ENCODE results near the gene NLRP6.

- TF ChIP-seq CTCF (IDR thresholded peaks at IDR 0.05) (no peak), POLR2AphosphoS5 (IDR thresholded peaks at IDR 0.05) (no peak), POLR2A (IDR thresholded peaks at IDR 0.05) (no peak)
These were observed 11.3 kb upstream of the NLRP6 start for GRCh38 chr11:266676-267439.

Data from transverse colon (tissue), 4 donors.